ENCODE data around the gene ANKRD40CL. TPM values are rescaled to one million over a fixed set of nuclear protein-coding genes. Genes with fewer than 3 reads are reported as not detected.

Gene ANKRD40CL
- total and polyA plus RNA-seq, 9 of the 15 experiments (the other 6 are each of a cell fraction or from before 2014, with no cell fraction given), result not detected

GRCh38 chr17:50785126-50785525 lies 17.8 kb upstream of the ANKRD40CL start:
- H3K36me3 ChIP-seq (ENCODE audit: control insufficient read depth, insufficient read depth, low read length), result no peaks in the 10 kb centered on the region
- no peaks in the 10 kb centered on the region for H3K9me1 ChIP-seq (ENCODE audit: control insufficient read depth, insufficient read depth, low read length)
- FAIRE-seq (no peak), ATAC-seq (no peak), DNase-seq (ENCODE audit: extremely low read depth in 1 of 4, low spot score in 3 of 4) (no peak)
- H4K20me1 ChIP-seq (replicated peaks; ENCODE audit: control insufficient read depth, insufficient read depth, low read length), result no peaks in the 10 kb centered on the region
- no peak for TF ChIP-seq RAD51 (IDR thresholded peaks at IDR 0.05; ENCODE audit: borderline replicate concordance, low read depth)
- no peak for TF ChIP-seq ZNF174 (CRISPR knock-in tag; IDR thresholded peaks at IDR 0.05)
- no peak for TF ChIP-seq ZNF551 (CRISPR knock-in tag; IDR thresholded peaks at IDR 0.05)
- TF ChIP-seq, protein P1, sequence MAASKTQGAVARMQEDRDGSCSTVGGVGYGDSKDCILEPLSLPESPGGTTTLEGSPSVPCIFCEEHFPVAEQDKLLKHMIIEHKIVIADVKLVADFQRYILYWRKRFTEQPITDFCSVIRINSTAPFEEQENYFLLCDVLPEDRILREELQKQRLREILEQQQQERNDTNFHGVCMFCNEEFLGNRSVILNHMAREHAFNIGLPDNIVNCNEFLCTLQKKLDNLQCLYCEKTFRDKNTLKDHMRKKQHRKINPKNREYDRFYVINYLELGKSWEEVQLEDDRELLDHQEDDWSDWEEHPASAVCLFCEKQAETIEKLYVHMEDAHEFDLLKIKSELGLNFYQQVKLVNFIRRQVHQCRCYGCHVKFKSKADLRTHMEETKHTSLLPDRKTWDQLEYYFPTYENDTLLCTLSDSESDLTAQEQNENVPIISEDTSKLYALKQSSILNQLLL (CRISPR knock-in tag; IDR thresholded peaks at IDR 0.05; ENCODE audit: borderline replicate concordance), result no peak
- no peak for TF ChIP-seq HINFP (tag; conservative IDR thresholded peaks at IDR 0.05; ENCODE audit: low read depth)
- TF ChIP-seq, protein P2, sequence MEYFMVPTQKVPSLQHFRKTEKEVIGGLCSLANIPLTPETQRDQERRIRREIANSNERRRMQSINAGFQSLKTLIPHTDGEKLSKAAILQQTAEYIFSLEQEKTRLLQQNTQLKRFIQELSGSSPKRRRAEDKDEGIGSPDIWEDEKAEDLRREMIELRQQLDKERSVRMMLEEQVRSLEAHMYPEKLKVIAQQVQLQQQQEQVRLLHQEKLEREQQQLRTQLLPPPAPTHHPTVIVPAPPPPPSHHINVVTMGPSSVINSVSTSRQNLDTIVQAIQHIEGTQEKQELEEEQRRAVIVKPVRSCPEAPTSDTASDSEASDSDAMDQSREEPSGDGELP (CRISPR knock-in tag; IDR thresholded peaks at IDR 0.05; ENCODE audit: borderline replicate concordance), result no peak
- TF ChIP-seq ZNF253 (CRISPR knock-in tag; conservative IDR thresholded peaks at IDR 0.05), result no peak
- TF ChIP-seq, protein P3, sequence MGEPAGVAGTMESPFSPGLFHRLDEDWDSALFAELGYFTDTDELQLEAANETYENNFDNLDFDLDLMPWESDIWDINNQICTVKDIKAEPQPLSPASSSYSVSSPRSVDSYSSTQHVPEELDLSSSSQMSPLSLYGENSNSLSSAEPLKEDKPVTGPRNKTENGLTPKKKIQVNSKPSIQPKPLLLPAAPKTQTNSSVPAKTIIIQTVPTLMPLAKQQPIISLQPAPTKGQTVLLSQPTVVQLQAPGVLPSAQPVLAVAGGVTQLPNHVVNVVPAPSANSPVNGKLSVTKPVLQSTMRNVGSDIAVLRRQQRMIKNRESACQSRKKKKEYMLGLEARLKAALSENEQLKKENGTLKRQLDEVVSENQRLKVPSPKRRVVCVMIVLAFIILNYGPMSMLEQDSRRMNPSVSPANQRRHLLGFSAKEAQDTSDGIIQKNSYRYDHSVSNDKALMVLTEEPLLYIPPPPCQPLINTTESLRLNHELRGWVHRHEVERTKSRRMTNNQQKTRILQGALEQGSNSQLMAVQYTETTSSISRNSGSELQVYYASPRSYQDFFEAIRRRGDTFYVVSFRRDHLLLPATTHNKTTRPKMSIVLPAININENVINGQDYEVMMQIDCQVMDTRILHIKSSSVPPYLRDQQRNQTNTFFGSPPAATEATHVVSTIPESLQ (CRISPR knock-in tag; IDR thresholded peaks at IDR 0.05), result no peak
- TF ChIP-seq ZNF134 (CRISPR knock-in tag; conservative IDR thresholded peaks at IDR 0.05), result no peak
- in situ Hi-C loops (cut with MboI), result no loop called here
- no peak overlapping the region for H3K4me2 ChIP-seq (ENCODE audit: insufficient read depth, low read length)
- H2AFZ ChIP-seq (ENCODE audit: low read depth, low read length), result no peak overlapping the region
- H3K27me3 ChIP-seq (ENCODE audit: control insufficient read depth in 2 of 2, insufficient read depth in 2 of 2, low read length in 2 of 2), result no peaks in the 10 kb centered on the region
- ChIA-PET POLR2A (interaction anchor here (0.6 to 0.8 kb wide), 7 partner anchors 18 to 397 kb away, joined by 3 read pairs; partner anchors contain the start of gene ANKRD40CL), CTCF (ENCODE audit: low intra/inter-chr PET ratio) (interaction anchor here (1.5 kb wide), 1 partner anchor 57 kb away, joined by 5 read pairs; no protein-coding TSS in a partner anchor)
- peaks cover 0 to 4% of the 10 kb centered on the region in 2 experiments; a peak in 1 of 5 replicates for H3K4me1 ChIP-seq (replicated peaks in 1 of 2; ENCODE audit: control insufficient read depth in 2 of 2, insufficient read depth in 2 of 2, low read length in 2 of 2)
- intact Hi-C loops (cut with micrococcal nuclease), result no loop called here
- no peak overlapping the region for H3K27ac ChIP-seq (ENCODE audit: extremely low read depth, low read depth, low read length)
- no peaks in the 10 kb centered on the region for H3K9me3 ChIP-seq (replicated peaks; ENCODE audit: control insufficient read depth, insufficient read depth, low read depth, low read length)
- no peak overlapping the region for H3K9ac ChIP-seq (ENCODE audit: insufficient read depth in 1 of 2, low read depth in 2 of 2, low read length in 2 of 2)
- no peak overlapping the region for H3K4me3 ChIP-seq
- BruUV-seq (replicated peaks), result no TSS peak
- 18% methylated on average over 4 of the region's 4 CpGs for WGBS (ENCODE audit: insufficient coverage, low coverage, missing lambda C conversion rate)
- no peaks in the 10 kb centered on the region for H3K79me2 ChIP-seq (ENCODE audit: control insufficient read depth, insufficient read depth, low read length)

All from K562 (cell line).